Epithelial cell of proximal tubule (primary cell): ENCODE measurements around the gene GTF2IRD1. TPM values are rescaled to one million over a fixed set of nuclear protein-coding genes. Genes with fewer than 3 reads are reported as not detected.
"Not testable (repeated sequence)": the region's sequence is repeated elsewhere in the genome, so short reads cannot be mapped to it uniquely, and the experiment has no call there.

Experiments
- DNase-seq: peaks from one replicate; pipeline ENCODE4 v3.0.0-alpha.2; 2011; ENCODE audit warnings: low read depth
- H3K4me3 ChIP-seq: 2 replicates; pipeline ENCODE4 v1.5.1; 2011; ENCODE audit warnings: low read depth, mild to moderate bottlenecking, low read length
- CTCF ChIP-seq: conservative IDR thresholded peaks from 2 replicates; pipeline ENCODE4 v1.5.1; 2012; ENCODE audit warnings: low read depth, mild to moderate bottlenecking, low read length
- total RNA-seq: library from RNA; depleted of rRNA; stranded (reverse); fragments of >200 nt; gene quantifications from 2 replicates; pipeline ENCODE4 v1.2.3, GENCODE V29; 2015

The GTF2IRD1 gene
- total RNA-seq, 1 donor from 2014 or later = 23.8 TPM

DNA sequence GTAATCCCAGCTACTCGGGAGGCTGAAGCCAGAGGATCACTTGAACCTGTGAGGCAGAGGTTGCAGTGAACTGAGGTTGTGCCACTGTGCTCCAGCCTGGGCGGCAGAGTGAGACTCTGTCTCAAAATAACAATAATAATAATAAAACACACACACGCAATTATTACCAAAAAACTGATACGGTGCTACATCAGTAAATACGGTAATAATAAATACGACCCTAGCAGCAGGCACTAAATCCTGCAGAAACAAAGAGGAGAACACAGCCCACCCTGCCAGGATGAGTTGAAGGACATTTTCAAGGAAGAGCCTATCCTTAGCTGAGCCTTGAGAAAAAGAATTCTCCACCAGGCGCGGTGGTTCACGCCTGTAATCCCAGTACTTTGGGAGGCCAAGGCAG is 169.4 kb downstream of the GTF2IRD1 start:
- TF ChIP-seq CTCF = no peak

GRCh38 chr7:74625446-74625845 is 171.7 kb downstream of the GTF2IRD1 start:
- H3K4me3 ChIP-seq = no peak overlapping the region
- no peak for DNase-seq
- peak; percentile 43 for TF ChIP-seq CTCF

More for the DNA sequence above, 169.4 kb downstream of the GTF2IRD1 start:
- DNase-seq = no peak
- H3K4me3 ChIP-seq = no peak overlapping the region

- no peak for TF ChIP-seq CTCF
- DNase-seq = no peak
- H3K4me3 ChIP-seq = no peak overlapping the region
These were observed 174.1 kb downstream of the GTF2IRD1 start for GRCh38 chr7:74627661-74628411.

- no peak for DNase-seq
- no peak for TF ChIP-seq CTCF
- H3K4me3 ChIP-seq = no peak overlapping the region
These were observed 178.8 kb downstream of the GTF2IRD1 start for GRCh38 chr7:74632505-74632904.

DNA sequence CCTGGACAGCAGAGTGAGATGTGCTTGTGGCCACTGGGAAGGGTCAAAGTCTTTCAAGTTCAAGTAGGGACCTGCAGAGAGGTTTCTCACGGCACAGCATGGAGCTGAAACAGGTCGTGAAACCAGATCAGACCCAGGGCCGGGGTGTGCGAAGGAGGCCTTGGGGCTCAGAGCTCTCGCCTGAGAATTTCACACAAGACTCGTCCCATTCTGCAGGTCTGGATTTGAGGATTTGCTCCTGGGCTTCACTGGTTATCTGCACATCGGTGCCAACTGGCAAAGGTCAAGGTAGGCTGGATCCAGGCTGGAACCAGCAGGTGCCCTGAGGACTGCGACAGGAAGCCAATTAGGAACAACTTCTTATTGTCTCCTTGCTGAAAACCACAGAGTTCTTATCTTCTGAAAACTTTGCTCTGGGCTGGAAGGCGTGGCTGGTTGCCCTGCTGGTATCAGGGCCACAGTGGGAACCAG is 179.8 kb downstream of the GTF2IRD1 start:
- DNase-seq = no peak
- TF ChIP-seq CTCF = no peak
- H3K4me3 ChIP-seq = no peak overlapping the region

- DNase-seq = no peak
- no peak for TF ChIP-seq CTCF
- H3K4me3 ChIP-seq = no peak overlapping the region
These were observed 184.0 kb downstream of the GTF2IRD1 start for GRCh38 chr7:74637745-74638144.

GRCh38 chr7:74650055-74650454 is 196.3 kb downstream of the GTF2IRD1 start:
- DNase-seq = not testable (repeated sequence)
- H3K4me3 ChIP-seq = peak overlapping the region; percentile 40

GRCh38 chr7:74650493-74651132 is 196.9 kb downstream of the GTF2IRD1 start:
- not testable (repeated sequence) for H3K4me3 ChIP-seq, DNase-seq

DNA sequence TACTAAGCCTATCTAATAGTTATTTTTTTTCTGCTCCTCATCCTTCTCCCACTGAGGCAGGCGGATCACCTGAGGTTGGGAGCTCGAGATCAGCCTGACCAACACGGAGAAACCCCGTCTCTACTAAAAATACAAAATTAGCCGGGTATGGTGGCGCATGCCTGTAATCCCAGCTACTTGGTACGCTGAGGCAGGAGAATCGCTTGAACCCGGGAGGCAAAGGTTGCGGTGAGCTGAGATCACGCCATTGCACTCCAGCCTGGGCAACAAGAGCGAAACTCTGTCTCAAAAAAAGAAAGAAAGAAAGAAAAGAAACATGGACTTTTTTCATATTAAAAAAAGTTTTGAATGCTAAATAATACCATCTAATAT is 197.4 kb downstream of the GTF2IRD1 start:
- DNase-seq, H3K4me3 ChIP-seq: not testable (repeated sequence)
